Cerebellar cortex (tissue), 1 donor: ENCODE measurements around the gene FGFR2.

Source experiments
- DNase-seq: peaks from one replicate; pipeline ENCODE4 v3.0.0-alpha.2; 2015; ENCODE audit warnings: low spot score

The FGFR2 gene

GRCh38 chr10:121450247-121450646, 148.0 kb downstream of the FGFR2 start:
- no peak for DNase-seq

- no peak for DNase-seq
Observed at GRCh38 chr10:121449482-121449924, 148.7 kb downstream of the FGFR2 start.

- DNase-seq, result no peak
Observed at GRCh38 chr10:121448766-121449421, 149.3 kb downstream of the FGFR2 start.

GRCh38 chr10:121444520-121445165, 153.6 kb downstream of the FGFR2 start:
- peak; percentile 59 for DNase-seq

- no peak for DNase-seq
Observed at GRCh38 chr10:121442086-121442935, 155.9 kb downstream of the FGFR2 start.

- DNase-seq, result no peak
Observed at GRCh38 chr10:121440461-121440860, 157.8 kb downstream of the FGFR2 start.

- no peak for DNase-seq
Observed at GRCh38 chr10:121438333-121438732, 159.9 kb downstream of the FGFR2 start.

- peak; percentile 23 for DNase-seq
Observed at GRCh38 chr10:121437596-121437995, 160.6 kb downstream of the FGFR2 start.

GRCh38 chr10:121436630-121437341, 161.5 kb downstream of the FGFR2 start:
- DNase-seq, result no peak

GRCh38 chr10:121436281-121436629, 162.0 kb downstream of the FGFR2 start:
- DNase-seq, result no peak

- DNase-seq, result no peak
Observed at GRCh38 chr10:121435099-121435875, 163.0 kb downstream of the FGFR2 start.

GRCh38 chr10:121433965-121434364, 164.3 kb downstream of the FGFR2 start:
- DNase-seq, result no peak

GRCh38 chr10:121428867-121429266, 169.4 kb downstream of the FGFR2 start:
- no peak for DNase-seq
